ENCODE measurements around the gene CEMIP.
"Not testable (repeated sequence)": the region's sequence is repeated elsewhere in the genome, so short reads cannot be mapped to it uniquely, and the experiment has no call there.

The CEMIP gene

GRCh38 chr15:80753161-80753560 lies 26.0 kb upstream of the CEMIP start:
- no peak overlapping the region for H3K4me3 ChIP-seq (ENCODE audit: low read depth, low read length)
- DNase-seq (ENCODE audit: low read depth), result no peak

- no peak for DNase-seq (ENCODE audit: low read depth)
- H3K4me3 ChIP-seq (ENCODE audit: low read depth, low read length), result no peak overlapping the region
Measured at GRCh38 chr15:80754014-80754413, 25.2 kb upstream of the CEMIP start.

- no peak overlapping the region for H3K4me3 ChIP-seq (ENCODE audit: low read depth, low read length)
- no peak for DNase-seq (ENCODE audit: low read depth)
Measured at GRCh38 chr15:80755885-80756284, 23.3 kb upstream of the CEMIP start.

- no peak overlapping the region for H3K4me3 ChIP-seq (ENCODE audit: low read depth, low read length)
- no peak for DNase-seq (ENCODE audit: low read depth)
Measured at GRCh38 chr15:80758130-80758745, 20.9 kb upstream of the CEMIP start.

GRCh38 chr15:80760960-80761359 lies 18.2 kb upstream of the CEMIP start:
- no peak overlapping the region for H3K4me3 ChIP-seq (ENCODE audit: low read depth, low read length)
- no peak for DNase-seq (ENCODE audit: low read depth)

GRCh38 chr15:80761754-80762153 lies 17.4 kb upstream of the CEMIP start:
- DNase-seq (ENCODE audit: low read depth), result no peak
- no peak overlapping the region for H3K4me3 ChIP-seq (ENCODE audit: low read depth, low read length)

GRCh38 chr15:80763235-80763634 lies 15.9 kb upstream of the CEMIP start:
- H3K4me3 ChIP-seq (ENCODE audit: low read depth, low read length); DNase-seq (ENCODE audit: low read depth): not testable (repeated sequence)

GRCh38 chr15:80764535-80764934 lies 14.6 kb upstream of the CEMIP start:
- no peak overlapping the region for H3K4me3 ChIP-seq (ENCODE audit: low read depth, low read length)
- no peak for DNase-seq (ENCODE audit: low read depth)

GRCh38 chr15:80766275-80766674 lies 12.9 kb upstream of the CEMIP start:
- H3K4me3 ChIP-seq (ENCODE audit: low read depth, low read length), result no peak overlapping the region

GRCh38 chr15:80768158-80768557 lies 11.0 kb upstream of the CEMIP start:
- no peak overlapping the region for H3K4me3 ChIP-seq (ENCODE audit: low read depth, low read length)
- DNase-seq (ENCODE audit: low read depth), result no peak

More at GRCh38 chr15:80766275-80766674, 12.9 kb upstream of the CEMIP start:
- DNase-seq (ENCODE audit: low read depth), result no peak

- no peak overlapping the region for H3K4me3 ChIP-seq (ENCODE audit: low read depth, low read length)
- DNase-seq (ENCODE audit: low read depth), result no peak
Measured at GRCh38 chr15:80769153-80769828, 9.9 kb upstream of the CEMIP start.

- no peak overlapping the region for H3K4me3 ChIP-seq (ENCODE audit: low read depth, low read length)
- no peak for DNase-seq (ENCODE audit: low read depth)
Measured at GRCh38 chr15:80769829-80770705, 9.1 kb upstream of the CEMIP start.

- peak; percentile 86 for DNase-seq (ENCODE audit: low read depth)
- H3K4me3 ChIP-seq (ENCODE audit: low read depth, low read length), result no peak overlapping the region
Measured at GRCh38 chr15:80773122-80773551, 6.0 kb upstream of the CEMIP start.

- DNase-seq (ENCODE audit: low read depth), result no peak
- no peak overlapping the region for H3K4me3 ChIP-seq (ENCODE audit: low read depth, low read length)
Measured at GRCh38 chr15:80773792-80774352, 5.3 kb upstream of the CEMIP start.

- DNase-seq (ENCODE audit: low read depth), result no peak
- H3K4me3 ChIP-seq (ENCODE audit: low read depth, low read length), result no peak overlapping the region
Measured at GRCh38 chr15:80774486-80774885, 4.7 kb upstream of the CEMIP start.

GRCh38 chr15:80775338-80775737 lies 3.8 kb upstream of the CEMIP start:
- no peak overlapping the region for H3K4me3 ChIP-seq (ENCODE audit: low read depth, low read length)
- no peak for DNase-seq (ENCODE audit: low read depth)

GRCh38 chr15:80776420-80777045 lies 2.6 kb upstream of the CEMIP start:
- no peak for DNase-seq (ENCODE audit: low read depth)
- no peak overlapping the region for H3K4me3 ChIP-seq (ENCODE audit: low read depth, low read length)

- DNase-seq (ENCODE audit: low read depth), result peak; percentile 85
- H3K4me3 ChIP-seq (ENCODE audit: low read depth, low read length), result no peak overlapping the region
Measured at GRCh38 chr15:80777137-80777536, 2.0 kb upstream of the CEMIP start.

GRCh38 chr15:80777826-80778620 lies 1.1 kb upstream of the CEMIP start:
- no peak for DNase-seq (ENCODE audit: low read depth)

More at GRCh38 chr15:80777826-80778620, 1.1 kb upstream of the CEMIP start:
- no peak overlapping the region for H3K4me3 ChIP-seq (ENCODE audit: low read depth, low read length)
